Lung (tissue), 16 donors: ENCODE results near the gene ATP7B. TPM values are rescaled to one million over a fixed set of nuclear protein-coding genes. Genes with fewer than 3 reads are reported as not detected.

Source experiments
- ATAC-seq: fragments of 200-7000 bp; cut with Tn5 transposase; one replicate; pipeline ENCODE4 v1.9.1; 2020; ENCODE audit warnings: moderate number of reproducible peaks; ENCODE audit not compliant: insufficient read depth, low FRiP score
- DNase-seq, 3 donors: peaks; one replicate each; pipeline ENCODE4 v3.0.0-alpha.2; 2013 to 2017
- H3K27ac ChIP-seq, 2 donors: one replicate each; pipeline ENCODE4 v1.5.1; 2013; ENCODE audit warnings: mild to moderate bottlenecking in 2 of 2, moderate library complexity in 2 of 2, control low read depth in 1 of 2, inconsistent platforms in 1 of 2, low read depth in 1 of 2, low read length in 1 of 2
- H3K27me3 ChIP-seq, 3 donors: one replicate each; pipeline ENCODE4 v1.5.1; 2013; ENCODE audit warnings: low read length in 2 of 3; ENCODE audit not compliant: control insufficient read depth in 3 of 3, insufficient read depth in 3 of 3
- H3K36me3 ChIP-seq, 4 donors: one replicate each; pipeline ENCODE4 v1.5.1; 2013; ENCODE audit warnings: low read length in 4 of 4, mild to moderate bottlenecking in 1 of 4, moderate library complexity in 1 of 4; ENCODE audit not compliant: control insufficient read depth in 4 of 4, insufficient read depth in 4 of 4
- H3K4me1 ChIP-seq, 5 donors: one replicate each; pipeline ENCODE4 v1.5.1; 2013; ENCODE audit warnings: low read length in 5 of 5, mild to moderate bottlenecking in 2 of 5, moderate library complexity in 1 of 5; ENCODE audit not compliant: control insufficient read depth in 5 of 5, insufficient read depth in 5 of 5
- H3K4me3 ChIP-seq: one replicate; pipeline ENCODE4 v1.5.1; 2013; ENCODE audit warnings: mild to moderate bottlenecking, control low read depth, moderate library complexity
- H3K9ac ChIP-seq, 2 donors: one replicate each; pipeline ENCODE4 v1.5.1; 2013; ENCODE audit warnings: low read length in 2 of 2, control low read depth in 1 of 2; ENCODE audit not compliant: insufficient read depth in 1 of 2
- H3K9me3 ChIP-seq, 4 donors: one replicate each; pipeline ENCODE4 v1.5.1; 2013; ENCODE audit warnings: low read length in 3 of 4, mild to moderate bottlenecking in 1 of 4, moderate library complexity in 1 of 4; ENCODE audit not compliant: control insufficient read depth in 4 of 4, insufficient read depth in 3 of 4
- WGBS, 2 donors: extraction: QIAGEN DNeasy Blood & Tissue Kit; methylation state at CpG; one replicate each; pipeline ENCODE4 v1.1.7; 2013; 5-methylcytosine and 5-hydroxymethylcytosine counted together
- long read RNA-seq, 5 donors: transcript quantifications; one replicate each; lab custom pipeline, GENCODE V29; 2026
- polyA plus RNA-seq, 2 donors: library from polyadenylated mRNA; stranded (reverse); fragments of 200-250 nt; gene quantifications; one replicate each; pipeline ENCODE4 v1.2.1, GENCODE V29; 2013
- total RNA-seq, 2 donors: library from RNA; depleted of rRNA in 1 of 2; stranded (reverse); fragments of >200 nt in 1 of 2; gene quantifications; one replicate each; pipeline ENCODE4 v1.2.1, GENCODE V29; 2014 to 2021
- TF ChIP-seq, protein P1 (sequence below): IDR thresholded peaks from 2 replicates; pipeline ENCODE4 v1.5.1; 2012; ENCODE audit warnings: mild to moderate bottlenecking; ENCODE audit errors: control extremely low read depth, extremely low read depth
- donor health status: control.
- donor health status: control.
- donor health status: Bipolar disorder and iron deficiency.
- donor health status: healthy.
- donor health status: DM: yes; HTN: yes; CAD: no.

ATP7B gene
- 10 to 100 TPM in 1 of 2 donors, 1 to 10 TPM in 1; 6.8 to 10.2 TPM for total RNA-seq
- polyA plus RNA-seq, result 1 to 10 TPM; 1.4 to 2.0 TPM
- long read RNA-seq, donor 1, result 0 reads
- long read RNA-seq, donor 2, partial matches to known transcripts, result 0 of 1 reads
- long read RNA-seq, donor 2, other reads (novel, unspliced or antisense), result 0 of 1 reads
- long read RNA-seq, donor 3, partial matches to known transcripts, result 0 of 1 reads
- long read RNA-seq, donor 3, other reads (novel, unspliced or antisense), result 0 of 1 reads
- long read RNA-seq, donor 4, result 0 reads
- long read RNA-seq, donor 5, result 0 reads

DNA sequence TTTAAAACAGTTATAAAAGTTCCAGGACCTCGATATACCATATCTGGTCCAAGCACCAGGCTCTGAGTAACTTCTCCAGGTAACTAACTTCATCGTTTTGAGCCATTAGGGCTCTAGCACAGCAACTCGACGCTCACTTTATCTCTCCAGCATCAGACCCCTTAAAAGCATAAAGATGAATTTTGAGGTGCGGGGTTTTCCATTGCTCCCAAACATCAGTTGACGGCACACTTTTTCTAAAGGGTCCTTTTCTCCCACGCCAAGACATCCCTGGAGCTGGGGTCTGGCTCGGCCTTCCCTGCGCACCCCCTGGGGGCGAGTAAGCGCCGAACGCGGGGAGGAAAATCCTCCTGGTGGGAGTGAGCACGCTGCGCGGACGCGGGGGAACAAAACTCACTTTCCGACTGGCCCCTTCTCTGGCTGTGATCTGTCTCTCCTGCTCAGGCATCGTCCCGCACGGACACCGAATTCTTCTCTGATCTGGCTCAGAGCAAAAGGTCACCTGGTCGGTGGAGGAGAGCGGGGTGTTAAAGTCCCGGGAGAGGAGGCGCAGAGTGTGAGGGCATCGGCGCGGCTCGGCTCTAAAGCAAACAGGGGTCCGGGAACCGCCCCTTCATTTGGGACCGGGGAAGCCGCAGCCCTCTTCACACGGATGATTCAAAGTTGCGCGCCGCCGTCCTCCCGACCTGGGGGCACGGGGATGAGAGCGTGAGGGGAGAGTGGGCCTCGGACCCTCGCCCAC lies at the start of gene ATP7B:
Gene ATP7B (minus strand): TSS at position 561 of the 742 bp plus-strand sequence. CDS start 113 bp downstream, at position 448.
- DNase-seq (peak in 2 of 3 donors; percentile 45 to 46), ATAC-seq (no peak)
- WGBS, 2 donors, result 4% methylated on average over 44 to 46 of the region's 46 CpGs
- Histone ChIP-seq H3K36me3 (no peaks in the 10 kb centered on the region), H3K27ac (peak within 1 kb of the TSS; percentile 85 to 90), H3K9me3 (no peaks in the 10 kb centered on the region), H3K4me3 (peak within 1 kb of the TSS; percentile 98), H3K27me3 (no peaks in the 10 kb centered on the region), H3K9ac (peak within 1 kb of the TSS; percentile 78), H3K4me1 (peaks cover 3 to 22% (median 10%) of the 10 kb centered on the region in 5 donors)
- TF ChIP-seq, protein P1, sequence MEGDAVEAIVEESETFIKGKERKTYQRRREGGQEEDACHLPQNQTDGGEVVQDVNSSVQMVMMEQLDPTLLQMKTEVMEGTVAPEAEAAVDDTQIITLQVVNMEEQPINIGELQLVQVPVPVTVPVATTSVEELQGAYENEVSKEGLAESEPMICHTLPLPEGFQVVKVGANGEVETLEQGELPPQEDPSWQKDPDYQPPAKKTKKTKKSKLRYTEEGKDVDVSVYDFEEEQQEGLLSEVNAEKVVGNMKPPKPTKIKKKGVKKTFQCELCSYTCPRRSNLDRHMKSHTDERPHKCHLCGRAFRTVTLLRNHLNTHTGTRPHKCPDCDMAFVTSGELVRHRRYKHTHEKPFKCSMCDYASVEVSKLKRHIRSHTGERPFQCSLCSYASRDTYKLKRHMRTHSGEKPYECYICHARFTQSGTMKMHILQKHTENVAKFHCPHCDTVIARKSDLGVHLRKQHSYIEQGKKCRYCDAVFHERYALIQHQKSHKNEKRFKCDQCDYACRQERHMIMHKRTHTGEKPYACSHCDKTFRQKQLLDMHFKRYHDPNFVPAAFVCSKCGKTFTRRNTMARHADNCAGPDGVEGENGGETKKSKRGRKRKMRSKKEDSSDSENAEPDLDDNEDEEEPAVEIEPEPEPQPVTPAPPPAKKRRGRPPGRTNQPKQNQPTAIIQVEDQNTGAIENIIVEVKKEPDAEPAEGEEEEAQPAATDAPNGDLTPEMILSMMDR, result no peak

DNA sequence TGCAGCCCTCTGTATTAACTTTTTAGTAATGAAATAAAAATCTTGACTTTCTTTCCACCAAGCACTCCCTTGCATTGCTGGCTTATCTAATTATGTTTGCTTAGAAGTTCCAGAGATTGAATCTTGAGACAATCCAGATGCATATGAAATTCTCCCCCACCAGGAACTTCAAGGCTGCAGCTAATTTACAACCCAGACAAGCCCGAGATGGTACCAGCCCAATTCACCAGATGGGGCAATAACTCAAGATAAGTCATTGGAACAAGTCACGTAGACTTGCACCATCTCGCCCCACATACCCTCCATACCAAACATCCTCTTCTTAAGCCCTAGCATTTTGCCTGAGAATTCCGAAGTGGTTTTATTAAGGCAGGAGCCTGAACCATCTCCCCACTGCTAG lies 42.2 kb upstream of the ATP7B start:
- H3K27ac ChIP-seq, result no peak overlapping the region
- H3K27me3 ChIP-seq, result no peaks in the 10 kb centered on the region
- no peaks in the 10 kb centered on the region for H3K4me1 ChIP-seq
- H3K4me3 ChIP-seq, result no peak overlapping the region
- H3K9me3 ChIP-seq, result peaks cover 0 to 2% (median 0%) of the 10 kb centered on the region in 4 donors
- ATAC-seq (no peak), DNase-seq (no peak)
- H3K9ac ChIP-seq, result no peak overlapping the region
- H3K36me3 ChIP-seq, result no peaks in the 10 kb centered on the region
- TF ChIP-seq, protein P1, result no peak
- WGBS, 2 donors, result 94 to 95% methylated on average over 4 of the region's 4 CpGs

DNA sequence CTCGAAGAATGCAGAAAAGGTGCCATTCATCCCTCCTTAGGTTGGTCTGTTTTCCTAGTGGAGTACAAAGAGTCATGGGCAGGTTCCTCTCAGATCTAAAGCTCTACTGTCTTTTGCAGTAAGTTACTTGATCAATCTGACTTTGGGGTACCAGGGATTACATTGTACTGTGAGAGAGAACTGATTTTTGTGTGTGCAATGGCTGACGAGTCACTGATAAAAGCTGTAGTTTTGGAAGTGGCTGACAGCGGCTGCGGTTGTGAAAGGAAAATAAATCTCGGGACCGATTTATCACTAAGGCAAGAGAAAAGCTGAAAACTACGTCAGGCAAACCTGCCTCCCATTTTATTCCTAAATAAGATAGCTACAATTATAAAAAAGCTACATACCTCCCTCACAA lies 40.1 kb upstream of the ATP7B start:
- DNase-seq (no peak), ATAC-seq (no peak)
- WGBS, 2 donors, result 81 to 86% methylated on average over 7 of the region's 7 CpGs
- TF ChIP-seq, protein P1, result no peak
- Histone ChIP-seq H3K9me3 (peaks cover 0 to 2% (median 0%) of the 10 kb centered on the region in 4 donors), H3K27me3 (no peaks in the 10 kb centered on the region), H3K36me3 (no peaks in the 10 kb centered on the region), H3K9ac (no peak overlapping the region), H3K4me1 (no peaks in the 10 kb centered on the region), H3K27ac (no peak overlapping the region), H3K4me3 (no peak overlapping the region)
